ACC112 (cell line): Measurements from ENCODE around the gene OR6M1.

Experiments used
- H2AFZ ChIP-seq: fragments of 200-600 bp; sonication (generic); one replicate; pipeline ENCODE4 v1.6.0; 2017; ENCODE audit warnings: antibody characterized with exemption, low read length; ENCODE audit not compliant: unreplicated experiment
- H3K27ac ChIP-seq: fragments of 200-600 bp; sonication (generic); 2 replicates; pipeline ENCODE4 v1.5.1; 2014; ENCODE audit warnings: low read depth, mild to moderate bottlenecking, antibody characterized with exemption, low read length, moderate library complexity
- H3K27me3 ChIP-seq: fragments of 200-600 bp; sonication (generic); 2 replicates; pipeline ENCODE4 v1.6.1; 2014; ENCODE audit warnings: mild to moderate bottlenecking, antibody characterized with exemption, low read length, moderate library complexity, mixed read lengths; ENCODE audit not compliant: insufficient read depth
- H3K36me3 ChIP-seq: fragments of 200-600 bp; sonication (generic); 2 replicates; pipeline ENCODE4 v1.6.1; 2016; ENCODE audit warnings: mild to moderate bottlenecking, antibody characterized with exemption, low read length, moderate library complexity, mixed read lengths; ENCODE audit not compliant: insufficient read depth
- H3K4me1 ChIP-seq: fragments of 200-600 bp; sonication (generic); one replicate; pipeline ENCODE4 v1.6.1; 2016; ENCODE audit warnings: low read length, mixed read lengths; ENCODE audit not compliant: insufficient read depth, unreplicated experiment, control insufficient read depth
- H3K4me3 ChIP-seq: fragments of 200-600 bp; sonication (generic); 2 replicates; pipeline ENCODE4 v1.5.1; 2014; ENCODE audit warnings: mild to moderate bottlenecking, low read depth, low read length
- H3K79me2 ChIP-seq: fragments of 200-600 bp; sonication (generic); one replicate; pipeline ENCODE4 v1.6.0; 2016; ENCODE audit warnings: low read length; ENCODE audit not compliant: control insufficient read depth, unreplicated experiment, insufficient read depth

OR6M1 gene

DNA sequence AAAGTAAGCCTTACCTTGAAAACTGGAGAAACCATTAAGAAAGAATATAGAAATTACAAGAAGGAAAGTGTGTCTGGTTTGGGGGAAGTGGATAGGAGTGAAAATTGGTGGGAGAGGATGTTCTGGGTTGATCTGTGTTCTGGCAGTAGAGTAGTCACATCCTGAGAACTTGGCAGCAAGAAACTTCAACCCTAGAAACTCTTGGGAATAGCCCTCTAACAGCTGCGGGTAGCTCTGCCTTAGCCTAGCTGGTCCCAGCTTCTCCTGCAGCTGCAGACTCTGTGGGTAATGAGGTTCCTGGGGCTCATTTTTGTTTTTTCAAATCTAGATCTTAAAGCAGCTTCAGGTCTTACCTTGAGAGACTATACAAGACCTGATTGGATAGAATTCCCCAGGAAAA is 27.6 kb downstream of the OR6M1 start:
- H3K79me2 ChIP-seq = no peaks in the 10 kb centered on the region
- H3K27ac ChIP-seq = no peak overlapping the region
- no peaks in the 10 kb centered on the region for H3K36me3 ChIP-seq
- H3K27me3 ChIP-seq = peaks cover 11% of the 10 kb centered on the region; the same call in 1 of the 2 replicates
- no peak overlapping the region for H2AFZ ChIP-seq
- H3K4me3 ChIP-seq = no peak overlapping the region
- H3K4me1 ChIP-seq = no peaks in the 10 kb centered on the region

DNA sequence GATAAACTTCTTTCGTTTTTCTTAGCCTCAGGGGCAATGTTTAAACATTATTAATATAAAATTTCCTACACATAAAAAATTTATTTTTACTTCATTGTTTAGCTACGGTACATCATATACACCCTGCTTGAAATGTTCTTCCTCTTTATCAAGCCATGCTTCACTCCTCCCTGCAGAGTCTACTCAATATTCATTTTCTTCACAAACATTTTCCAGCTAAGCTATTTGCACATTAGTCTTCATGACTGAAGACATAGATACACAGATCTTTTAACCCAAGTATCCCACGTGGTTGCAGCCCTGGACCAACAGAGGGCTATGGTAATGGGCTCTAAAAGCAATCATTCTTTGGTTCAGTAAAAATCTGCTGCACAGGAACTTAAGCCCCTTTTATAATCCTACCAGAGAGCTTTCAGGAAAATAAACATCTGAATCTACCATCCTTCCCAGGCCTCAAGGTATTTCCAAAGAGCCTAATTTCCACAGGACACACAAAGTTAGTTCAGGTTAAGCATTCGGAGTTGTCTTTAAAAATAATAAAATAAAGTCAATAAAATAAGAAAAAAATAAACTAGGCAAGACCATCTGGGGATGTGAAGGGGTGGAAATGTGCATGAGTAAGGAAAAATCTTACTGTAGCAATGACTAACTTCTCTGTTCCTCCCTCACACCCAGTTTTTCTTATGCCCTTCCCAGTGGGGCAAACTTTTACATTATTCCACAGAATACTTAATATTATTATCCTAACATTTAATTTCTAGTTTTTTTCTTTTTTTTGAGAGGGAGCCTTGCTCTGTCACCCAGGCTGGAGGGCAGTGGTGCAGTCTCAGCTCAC is 30.2 kb downstream of the OR6M1 start:
- Histone ChIP-seq H3K27me3 (peaks cover 11% of the 10 kb centered on the region; the same call in 1 of the 2 replicates), H3K4me3 (no peak overlapping the region), H2AFZ (no peak overlapping the region), H3K36me3 (no peaks in the 10 kb centered on the region), H3K79me2 (no peaks in the 10 kb centered on the region), H3K27ac (no peak overlapping the region), H3K4me1 (no peaks in the 10 kb centered on the region)

DNA sequence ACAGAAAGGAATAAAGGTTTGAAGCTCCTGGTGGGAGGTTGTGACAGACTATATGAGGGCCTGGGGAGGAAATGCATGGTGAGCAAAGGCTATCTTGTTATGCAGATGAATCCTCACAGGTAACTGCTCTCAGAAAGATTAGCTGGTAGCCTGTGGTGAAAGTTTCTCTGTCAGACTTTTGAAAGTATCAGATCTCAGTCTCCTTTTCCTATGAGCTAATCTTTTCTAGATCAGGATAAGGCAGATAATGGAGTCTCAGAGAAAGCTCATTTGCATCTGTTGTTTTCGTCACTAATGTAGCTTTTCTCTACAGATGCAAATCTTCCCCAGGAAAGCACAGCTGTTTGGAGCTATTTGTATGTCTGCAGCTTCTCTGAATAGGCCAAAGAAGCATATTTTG is 30.9 kb downstream of the OR6M1 start:
- Histone ChIP-seq H3K27me3 (peaks cover 11% of the 10 kb centered on the region; the same call in 1 of the 2 replicates), H3K4me1 (no peaks in the 10 kb centered on the region), H3K79me2 (no peaks in the 10 kb centered on the region), H3K4me3 (no peak overlapping the region), H3K27ac (no peak overlapping the region), H3K36me3 (no peaks in the 10 kb centered on the region), H2AFZ (no peak overlapping the region)

DNA sequence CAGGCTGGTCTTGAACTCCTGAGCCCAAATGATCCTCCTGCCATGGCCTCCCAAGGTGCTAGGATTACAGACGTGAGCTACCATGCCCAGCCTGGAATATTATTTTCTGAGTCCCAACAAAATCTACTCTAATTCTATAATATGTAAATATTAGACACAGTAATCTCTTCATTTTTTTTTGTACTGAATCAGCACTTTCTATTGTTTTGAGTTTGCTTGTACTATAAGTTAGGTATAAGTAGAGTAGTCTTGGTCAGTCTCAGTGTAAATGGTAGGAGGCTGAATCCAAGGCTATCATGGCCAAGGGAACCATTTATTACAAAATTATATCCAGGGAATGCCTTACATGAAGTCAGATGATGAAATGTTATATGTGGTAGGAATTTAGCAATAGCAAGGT is 32.2 kb downstream of the OR6M1 start:
- no peak overlapping the region for H3K27ac ChIP-seq

DNA sequence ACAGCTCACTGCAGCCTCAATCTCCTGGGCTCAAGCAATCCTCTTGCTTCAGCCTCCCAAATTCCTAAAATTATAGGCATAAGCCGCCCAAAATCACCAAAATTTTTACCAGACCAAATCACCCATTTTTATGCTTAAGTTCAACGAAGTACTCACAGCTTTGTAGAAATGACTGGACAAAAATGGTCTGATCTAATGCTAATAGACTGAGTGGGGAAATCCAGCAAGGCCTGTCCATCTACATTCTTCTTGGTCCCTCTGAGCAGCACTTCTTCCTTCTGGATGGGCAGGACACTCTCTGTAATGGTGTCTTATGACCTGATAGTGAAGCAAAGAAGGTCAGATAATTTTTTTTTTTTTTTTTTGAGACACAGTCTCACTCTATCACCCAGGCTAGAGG is 33.1 kb downstream of the OR6M1 start:
- H2AFZ ChIP-seq = no peak overlapping the region
- no peak overlapping the region for H3K4me3 ChIP-seq
- no peaks in the 10 kb centered on the region for H3K36me3 ChIP-seq
- peaks cover 11% of the 10 kb centered on the region; the same call in 1 of the 2 replicates for H3K27me3 ChIP-seq
- H3K27ac ChIP-seq = no peak overlapping the region
- no peaks in the 10 kb centered on the region for H3K79me2 ChIP-seq
- no peaks in the 10 kb centered on the region for H3K4me1 ChIP-seq

More for the DNA sequence above, 32.2 kb downstream of the OR6M1 start:
- peaks cover 11% of the 10 kb centered on the region; the same call in 1 of the 2 replicates for H3K27me3 ChIP-seq
- no peaks in the 10 kb centered on the region for H3K79me2 ChIP-seq
- H3K4me1 ChIP-seq = no peaks in the 10 kb centered on the region
- no peaks in the 10 kb centered on the region for H3K36me3 ChIP-seq
- H3K4me3 ChIP-seq = no peak overlapping the region
- H2AFZ ChIP-seq = no peak overlapping the region

DNA sequence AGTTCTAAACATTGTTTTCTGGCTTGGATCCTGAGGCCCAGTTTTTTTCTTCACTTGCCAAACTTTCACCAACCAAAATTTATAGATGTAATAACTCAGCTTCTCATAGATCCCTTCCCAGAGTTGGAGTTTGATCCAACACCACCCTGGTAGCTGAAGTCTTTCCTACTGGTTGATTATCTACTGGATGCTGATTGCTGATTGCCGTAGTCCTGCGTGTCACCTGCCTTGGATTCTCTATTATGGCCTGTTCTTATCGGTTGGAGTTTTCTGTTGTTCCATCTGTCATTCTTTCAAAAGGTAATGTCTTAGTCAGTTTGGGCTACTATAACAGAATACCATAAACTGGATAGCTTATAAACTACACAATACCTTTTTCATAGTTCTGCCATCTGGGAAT is 34.5 kb downstream of the OR6M1 start:
- no peak overlapping the region for H2AFZ ChIP-seq
- no peaks in the 10 kb centered on the region for H3K4me1 ChIP-seq
- no peaks in the 10 kb centered on the region for H3K36me3 ChIP-seq
- no peak overlapping the region for H3K4me3 ChIP-seq
- no peaks in the 10 kb centered on the region; the same call in 1 of the 2 replicates for H3K27me3 ChIP-seq
- no peaks in the 10 kb centered on the region for H3K79me2 ChIP-seq
- H3K27ac ChIP-seq = no peak overlapping the region

DNA sequence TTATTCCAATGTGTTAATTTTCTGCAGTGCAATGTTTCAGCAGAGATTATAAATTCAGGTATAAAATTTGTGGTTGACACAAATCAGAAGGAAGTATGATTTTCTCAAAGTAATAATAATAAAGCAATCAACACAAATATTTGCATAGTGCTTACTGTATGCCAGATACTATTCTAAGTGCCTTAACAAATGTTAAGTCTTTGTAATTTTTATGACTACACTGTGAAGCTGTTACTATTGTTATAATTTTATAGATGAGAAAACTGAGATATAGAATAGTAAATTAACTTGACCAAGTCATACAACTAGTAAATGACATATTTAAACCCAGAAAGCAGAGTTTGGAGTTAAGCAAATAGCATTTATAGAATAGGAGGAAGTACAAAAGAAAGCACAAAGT is 35.4 kb downstream of the OR6M1 start:
- H3K27me3 ChIP-seq = peaks cover 3% of the 10 kb centered on the region; the same call in 1 of the 2 replicates
- no peaks in the 10 kb centered on the region for H3K79me2 ChIP-seq
- no peaks in the 10 kb centered on the region for H3K4me1 ChIP-seq
- H2AFZ ChIP-seq = no peak overlapping the region
- H3K27ac ChIP-seq = no peak overlapping the region
- no peak overlapping the region for H3K4me3 ChIP-seq
- H3K36me3 ChIP-seq = no peaks in the 10 kb centered on the region

DNA sequence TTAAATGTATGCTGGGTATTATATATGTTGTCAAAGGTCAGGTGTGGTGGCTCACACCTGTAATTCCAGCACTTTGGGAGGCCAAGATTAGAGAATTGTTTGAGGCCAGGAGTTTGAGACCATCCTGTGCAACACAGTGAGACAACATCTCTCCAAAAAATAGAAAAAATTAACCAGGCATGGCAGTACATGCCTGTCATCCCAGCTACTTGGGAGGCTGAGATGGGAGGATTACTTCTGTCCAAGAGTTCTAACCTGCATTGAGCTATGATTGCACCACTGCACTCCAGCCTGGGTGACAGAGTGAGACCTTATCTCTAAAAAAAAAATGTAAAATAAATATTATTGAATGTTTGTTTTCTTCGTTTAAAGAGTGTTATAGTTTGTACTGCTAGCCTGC is 40.5 kb downstream of the OR6M1 start:
- Histone ChIP-seq H3K36me3 (no peaks in the 10 kb centered on the region), H2AFZ (no peak overlapping the region), H3K27ac (no peak overlapping the region), H3K4me1 (no peaks in the 10 kb centered on the region), H3K4me3 (no peak overlapping the region), H3K27me3 (0 out of 2 replicates have a peak, but pooled peaks cover 3% of the 10 kb centered on the region), H3K79me2 (no peaks in the 10 kb centered on the region)

DNA sequence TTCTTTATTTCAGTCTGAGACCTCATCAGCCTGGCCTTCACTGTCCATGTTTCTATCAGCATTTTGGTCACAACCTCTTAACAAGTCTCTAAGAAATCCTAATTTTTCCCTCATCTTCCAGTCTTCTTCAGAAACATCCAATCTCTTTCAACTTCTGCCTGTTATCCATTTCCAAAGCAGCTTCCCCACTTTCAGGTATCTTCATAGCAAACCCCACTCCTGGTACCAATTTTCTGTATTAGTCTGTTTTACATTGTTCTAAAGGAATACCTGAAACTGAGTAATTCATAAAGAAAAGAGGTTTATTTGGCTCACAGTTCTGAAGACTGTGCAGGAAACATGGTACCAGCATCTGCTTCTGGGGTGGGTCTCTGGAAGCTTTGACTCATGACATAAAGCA is 43.7 kb downstream of the OR6M1 start:
- Histone ChIP-seq H2AFZ (no peak overlapping the region), H3K4me3 (no peak overlapping the region), H3K79me2 (no peaks in the 10 kb centered on the region), H3K4me1 (no peaks in the 10 kb centered on the region), H3K27ac (no peak overlapping the region), H3K27me3 (peaks cover 23% of the 10 kb centered on the region), H3K36me3 (no peaks in the 10 kb centered on the region)

DNA sequence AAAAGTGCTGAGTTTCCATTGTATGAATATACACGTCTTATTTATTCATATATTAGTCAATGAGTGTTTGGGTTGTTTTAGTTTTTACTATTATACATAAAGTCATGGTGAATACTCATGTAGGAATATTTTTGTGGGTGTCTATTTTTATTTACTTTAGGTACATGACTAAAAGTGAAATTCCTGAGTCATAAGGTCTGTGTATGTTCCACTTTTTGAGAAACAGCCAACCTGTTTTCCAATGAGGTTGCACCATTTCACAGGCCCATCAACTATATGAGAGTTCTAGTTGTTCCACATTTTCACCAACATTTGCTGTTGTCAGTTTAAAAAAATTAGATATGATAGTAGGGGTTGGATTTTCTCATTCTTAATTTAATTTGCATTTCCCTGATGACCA is 45.3 kb downstream of the OR6M1 start:
- no peaks in the 10 kb centered on the region for H3K79me2 ChIP-seq
- no peak overlapping the region for H3K27ac ChIP-seq
- H3K36me3 ChIP-seq = no peaks in the 10 kb centered on the region
- H3K27me3 ChIP-seq = peaks cover 31% of the 10 kb centered on the region
- no peak overlapping the region for H3K4me3 ChIP-seq
- H2AFZ ChIP-seq = no peak overlapping the region
- no peaks in the 10 kb centered on the region for H3K4me1 ChIP-seq

DNA sequence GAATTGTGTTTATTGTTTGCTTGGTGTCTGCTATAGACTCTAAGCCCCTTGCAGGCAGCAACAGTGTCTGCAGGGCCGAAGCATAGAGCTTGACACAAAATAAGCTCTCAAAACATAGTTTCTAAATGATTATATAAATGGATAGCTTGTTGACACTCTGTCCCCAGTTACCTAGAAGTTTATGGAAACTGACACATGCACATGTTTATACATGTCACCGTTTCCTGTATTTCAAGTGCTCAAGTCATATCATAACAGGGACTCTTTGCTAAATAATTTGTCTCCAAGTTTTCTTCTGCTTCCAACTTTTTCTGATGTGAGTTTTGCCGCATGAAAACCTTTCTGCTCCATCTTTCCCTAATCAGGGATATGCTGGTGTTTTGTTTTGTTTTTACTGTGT is 48.2 kb downstream of the OR6M1 start:
- Histone ChIP-seq H3K4me3 (no peak overlapping the region), H3K27ac (no peak overlapping the region), H3K27me3 (peaks cover 54% of the 10 kb centered on the region), H3K79me2 (no peaks in the 10 kb centered on the region), H3K4me1 (no peaks in the 10 kb centered on the region), H2AFZ (no peak overlapping the region), H3K36me3 (no peaks in the 10 kb centered on the region)
